Spleen (tissue), 7 donors: ENCODE data around the gene C16orf90.

Experiments used
- CTCF ChIP-seq, 11 experiments: fragments of 200-600 bp in 7 of 11; fragments of 450-650 bp in 4 of 11; sonication (generic) in 4 of 11; IDR thresholded peaks in 8 of 11; conservative IDR thresholded peaks in 3 of 11; 1 replicate in 7 of 11; 2 replicates in 4 of 11; pipeline versions ENCODE4 v1.4.0 to v1.8.0; 2016 to 2021; ENCODE audit warnings: antibody characterized with exemption in 11 of 11, inconsistent platforms in 4 of 11, mild to moderate bottlenecking in 1 of 11
- POLR2A ChIP-seq, 3 donors: fragments of 450-650 bp; IDR thresholded peaks; one replicate each; pipeline ENCODE4 v1.5.1; 2017; ENCODE audit warnings: antibody characterized with exemption in 3 of 3, mild to moderate bottlenecking in 1 of 3
- POLR2AphosphoS5 ChIP-seq, 3 donors: sonication (generic); formaldehyde crosslinking; IDR thresholded peaks; one replicate each; pipeline ENCODE4 v1.5.1; 2017; ENCODE audit warnings: antibody characterized with exemption in 3 of 3
- donor health status: DM: no; HTN: no; CAD: no; lungs with moderate emphysema.
- donor health status: DM: no; HTN: no; CAD: no.
- donor health status: DM: no; HTN: no; CAD: no.

- TF ChIP-seq POLR2A (IDR thresholded peaks at IDR 0.05) (no peak), CTCF (IDR thresholded peaks at IDR 0.05 in 8 of 11, conservative IDR thresholded peaks at IDR 0.05 in 3 of 11) (no peak), POLR2AphosphoS5 (IDR thresholded peaks at IDR 0.05) (peak; percentile 11 to 64 (median 26))
These were observed 9.3 kb downstream of the C16orf90 start for GRCh38 chr16:3485821-3486505.
